Right renal pelvis (tissue), 4 donors: ENCODE results near the gene BAIAP2L2. TPM values are rescaled to one million over a fixed set of nuclear protein-coding genes. Genes with fewer than 3 reads are reported as not detected.
A peak's percentile ranks its signal among the peaks of the same experiment; 100 is the strongest.
"Not testable (repeated sequence)": the region's sequence is repeated elsewhere in the genome, so short reads cannot be mapped to it uniquely, and the experiment has no call there.

Source experiments
- DNase-seq, 4 donors: peaks; one replicate each; pipeline ENCODE4 v3.0.0-alpha.2; 2013; ENCODE audit warnings: low read depth in 4 of 4, low spot score in 3 of 4, missing footprints in 1 of 4
- polyA plus RNA-seq, 4 donors: library from polyadenylated mRNA; unstranded; fragments of 120-200 nt; gene quantifications; one replicate each; pipeline ENCODE4 v1.2.1, GENCODE V29; 2013; ENCODE audit not compliant: insufficient read length in 4 of 4

Gene BAIAP2L2
- polyA plus RNA-seq, 4 donors, result 5.0 to 7.5 (median 6.6) TPM

DNA sequence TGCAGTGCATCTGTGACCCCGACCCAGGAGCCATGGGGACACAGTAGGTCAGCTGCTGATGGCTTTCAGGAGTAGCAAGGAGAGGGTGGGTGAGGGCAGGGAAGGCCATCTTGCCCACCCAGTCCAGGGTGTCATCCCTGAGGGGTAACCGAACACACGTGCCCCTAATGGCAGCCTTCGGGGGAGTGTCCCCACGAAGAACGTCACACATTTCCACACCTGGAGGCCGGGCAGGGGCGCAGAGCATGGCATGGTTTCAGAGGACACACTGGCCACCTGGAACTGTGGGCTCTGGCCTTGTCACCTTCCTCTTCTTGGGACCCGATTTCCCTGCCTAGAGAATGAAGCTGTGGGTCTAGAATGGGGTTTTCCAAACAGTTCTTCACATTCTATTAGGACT lies 19.4 kb upstream of the BAIAP2L2 start:
- DNase-seq, result no peak

GRCh38 chr22:38129021-38129420 lies 18.5 kb upstream of the BAIAP2L2 start:
- DNase-seq, result no peak

DNA sequence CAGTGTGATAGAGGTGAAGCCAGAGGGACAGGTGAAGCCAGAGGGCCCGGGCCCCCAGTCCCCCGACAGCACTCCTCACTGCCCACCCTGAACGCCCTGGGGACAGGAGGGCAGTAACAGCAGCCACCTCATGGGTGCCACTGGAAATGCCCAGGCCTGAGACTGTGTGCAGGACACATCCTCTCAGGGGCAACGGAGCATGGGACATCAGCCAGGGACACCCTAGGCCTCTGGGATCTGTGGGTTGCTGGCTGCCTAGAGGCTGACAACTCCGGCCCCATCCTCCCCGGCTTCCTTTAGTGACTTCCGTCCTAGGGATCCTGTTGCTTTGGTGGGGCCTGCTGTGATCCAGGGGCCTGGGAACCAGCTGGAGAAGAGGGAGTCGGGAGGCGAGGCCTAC lies 17.4 kb upstream of the BAIAP2L2 start:
- no peak for DNase-seq

GRCh38 chr22:38126928-38127668 lies 16.6 kb upstream of the BAIAP2L2 start:
- DNase-seq, result no peak

DNA sequence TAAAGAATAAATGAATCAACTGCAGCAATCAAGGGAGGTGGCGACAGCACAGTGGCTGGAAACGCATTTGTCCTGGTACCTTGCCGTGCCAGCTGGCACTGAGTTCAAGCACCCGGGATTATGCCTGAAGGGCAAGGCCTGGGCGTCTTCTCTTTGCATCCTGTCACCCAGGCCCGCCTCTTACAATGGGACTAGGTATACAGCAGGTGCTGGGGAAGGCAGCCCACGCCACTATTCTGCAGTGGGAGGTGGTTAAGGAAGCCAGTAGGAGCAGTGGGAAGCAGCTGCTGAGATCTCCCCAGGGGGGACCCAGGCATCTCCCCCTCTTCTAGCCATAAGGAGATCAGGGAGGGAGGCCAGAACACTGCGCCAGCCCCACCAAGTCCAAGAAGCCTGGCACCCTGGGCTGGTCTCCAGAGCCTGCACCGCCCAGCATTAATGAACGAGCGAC lies 15.3 kb upstream of the BAIAP2L2 start:
- no peak for DNase-seq

DNA sequence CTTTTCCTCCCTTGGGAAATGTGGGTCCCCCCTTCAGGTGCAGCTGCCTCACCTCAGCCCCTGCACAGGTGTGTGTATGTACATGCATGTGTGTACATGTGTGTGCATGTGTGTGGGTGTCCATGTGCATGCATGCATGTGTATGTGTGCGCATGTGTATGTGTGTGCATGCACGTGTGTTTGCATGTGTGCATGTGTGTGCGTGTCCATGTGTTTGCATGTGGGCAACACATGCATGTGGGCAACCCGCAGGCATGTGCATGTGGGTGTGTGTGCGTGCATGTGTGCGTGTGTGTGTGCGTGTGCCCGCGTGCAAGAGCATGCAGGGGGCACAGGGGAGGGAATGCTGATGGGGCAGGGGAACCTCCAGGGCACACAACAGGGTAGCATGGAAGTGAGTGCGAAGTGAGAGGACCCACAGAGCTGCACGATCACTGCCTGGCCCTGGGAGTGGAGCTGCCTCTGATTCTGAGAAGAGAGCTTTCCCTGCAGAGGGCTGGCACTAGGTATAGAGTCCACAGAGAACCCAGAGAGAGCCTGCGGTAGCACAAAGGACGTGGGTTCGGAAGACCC lies 14.6 kb upstream of the BAIAP2L2 start:
- no peak for DNase-seq

DNA sequence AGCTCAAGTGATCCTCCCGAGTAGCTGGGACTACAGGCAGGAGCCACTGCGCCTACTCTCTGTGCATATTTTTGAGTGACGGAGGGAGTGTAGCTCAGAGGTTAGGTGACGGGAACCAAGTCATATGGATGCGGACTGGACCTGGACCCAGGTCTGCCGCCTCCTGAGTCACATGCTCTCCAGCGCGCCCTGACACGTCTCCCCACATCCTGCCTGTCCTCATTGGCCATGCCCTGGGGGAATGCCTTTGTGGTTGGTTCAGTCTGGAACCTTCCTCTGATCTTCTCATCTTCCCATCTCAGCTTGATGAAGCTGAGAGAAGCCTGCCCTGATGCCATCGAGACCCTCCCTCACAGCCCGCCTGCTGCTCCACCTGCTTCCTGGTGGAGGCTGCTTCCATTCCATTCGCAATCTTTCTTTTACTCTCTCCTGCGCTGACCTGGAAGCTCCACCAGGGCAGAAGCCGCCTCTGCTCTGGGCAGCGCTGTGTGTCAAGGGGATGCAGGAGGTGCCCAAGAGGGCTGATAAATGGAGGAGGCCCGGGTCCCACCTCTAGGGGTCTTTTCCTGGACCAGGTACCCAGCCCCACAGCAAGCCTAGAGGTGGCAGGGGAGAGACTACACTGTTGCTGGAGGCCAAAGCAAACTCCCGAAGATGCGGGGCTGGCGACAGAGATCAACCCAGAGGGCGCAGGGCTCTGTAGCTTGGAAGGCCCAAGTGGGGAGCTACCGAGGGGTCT lies 13.9 kb upstream of the BAIAP2L2 start:
- DNase-seq, result no peak

- no peak for DNase-seq
Measured at GRCh38 chr22:38122616-38123015, 12.1 kb upstream of the BAIAP2L2 start.

- DNase-seq, result no peak
Measured at GRCh38 chr22:38120359-38121110, 10.1 kb upstream of the BAIAP2L2 start.

- DNase-seq, result not testable (repeated sequence)
Measured at GRCh38 chr22:38118747-38119146, 8.3 kb upstream of the BAIAP2L2 start.

DNA sequence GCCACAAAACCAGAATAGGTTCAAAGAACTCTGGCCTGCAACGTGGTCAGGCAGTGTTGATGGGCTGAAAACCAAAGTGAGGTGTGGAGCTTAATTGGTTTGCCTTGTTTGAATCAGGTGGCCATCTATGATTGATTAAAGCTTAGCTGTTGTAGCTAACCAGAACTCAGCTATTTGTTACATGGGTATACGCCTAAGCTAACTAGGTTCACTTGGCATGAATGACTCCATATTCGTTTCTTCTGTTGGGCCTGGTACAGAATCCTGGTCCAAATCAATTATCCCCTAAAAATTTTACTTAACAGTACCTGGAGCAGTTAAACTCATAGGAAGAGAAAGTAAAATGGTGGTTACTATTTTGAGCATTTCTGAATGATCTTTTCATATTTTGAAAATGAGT lies 7.7 kb upstream of the BAIAP2L2 start:
- DNase-seq, result no peak

GRCh38 chr22:38117556-38117955 lies 7.1 kb upstream of the BAIAP2L2 start:
- not testable (repeated sequence) for DNase-seq

DNA sequence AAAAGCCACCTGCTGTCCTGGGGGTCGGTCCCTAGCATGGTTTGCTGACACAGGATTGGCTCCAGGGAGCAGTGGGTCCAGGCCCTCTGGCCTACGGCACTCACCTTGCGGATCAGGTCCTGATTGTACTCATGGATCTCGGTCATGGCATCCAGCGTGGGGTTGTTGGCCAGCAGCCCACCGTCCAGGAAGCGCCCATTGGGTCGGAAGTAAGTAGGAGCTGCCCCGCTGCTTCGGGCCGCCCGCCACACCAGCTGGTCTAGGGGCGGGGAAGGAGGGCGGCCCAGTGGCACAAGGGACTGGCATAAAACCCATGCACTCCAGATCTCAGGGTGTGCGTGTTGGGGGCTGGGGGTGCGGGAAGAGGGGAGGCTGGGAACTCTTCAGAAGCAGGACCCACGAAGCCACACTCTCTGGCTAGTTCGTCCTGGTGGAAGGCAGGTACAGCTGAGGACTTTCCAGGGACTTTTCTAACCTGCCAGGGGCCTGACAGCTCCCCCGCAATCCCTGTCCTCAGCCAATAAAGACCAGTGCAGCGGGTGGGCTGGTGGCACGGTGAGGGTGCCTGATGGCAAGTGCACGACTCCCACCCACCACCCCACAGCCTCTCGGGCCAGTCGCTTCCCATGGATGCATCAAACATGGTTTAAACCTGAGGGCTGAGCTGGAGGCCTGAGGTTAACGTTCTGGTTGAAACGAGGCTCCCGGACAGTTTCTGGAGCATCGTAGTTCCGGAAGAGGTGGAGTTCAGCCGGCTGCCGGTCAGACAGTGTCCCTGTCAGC lies 5.1 kb upstream of the BAIAP2L2 start:
- no peak for DNase-seq

- DNase-seq, result peak in 1 of 4 donors; percentile 42
Measured at GRCh38 chr22:38114484-38115398, 4.3 kb upstream of the BAIAP2L2 start.

GRCh38 chr22:38112381-38112780 lies 1.9 kb upstream of the BAIAP2L2 start:
- no peak for DNase-seq

GRCh38 chr22:38111925-38112355 lies 1.5 kb upstream of the BAIAP2L2 start:
- no peak for DNase-seq

DNA sequence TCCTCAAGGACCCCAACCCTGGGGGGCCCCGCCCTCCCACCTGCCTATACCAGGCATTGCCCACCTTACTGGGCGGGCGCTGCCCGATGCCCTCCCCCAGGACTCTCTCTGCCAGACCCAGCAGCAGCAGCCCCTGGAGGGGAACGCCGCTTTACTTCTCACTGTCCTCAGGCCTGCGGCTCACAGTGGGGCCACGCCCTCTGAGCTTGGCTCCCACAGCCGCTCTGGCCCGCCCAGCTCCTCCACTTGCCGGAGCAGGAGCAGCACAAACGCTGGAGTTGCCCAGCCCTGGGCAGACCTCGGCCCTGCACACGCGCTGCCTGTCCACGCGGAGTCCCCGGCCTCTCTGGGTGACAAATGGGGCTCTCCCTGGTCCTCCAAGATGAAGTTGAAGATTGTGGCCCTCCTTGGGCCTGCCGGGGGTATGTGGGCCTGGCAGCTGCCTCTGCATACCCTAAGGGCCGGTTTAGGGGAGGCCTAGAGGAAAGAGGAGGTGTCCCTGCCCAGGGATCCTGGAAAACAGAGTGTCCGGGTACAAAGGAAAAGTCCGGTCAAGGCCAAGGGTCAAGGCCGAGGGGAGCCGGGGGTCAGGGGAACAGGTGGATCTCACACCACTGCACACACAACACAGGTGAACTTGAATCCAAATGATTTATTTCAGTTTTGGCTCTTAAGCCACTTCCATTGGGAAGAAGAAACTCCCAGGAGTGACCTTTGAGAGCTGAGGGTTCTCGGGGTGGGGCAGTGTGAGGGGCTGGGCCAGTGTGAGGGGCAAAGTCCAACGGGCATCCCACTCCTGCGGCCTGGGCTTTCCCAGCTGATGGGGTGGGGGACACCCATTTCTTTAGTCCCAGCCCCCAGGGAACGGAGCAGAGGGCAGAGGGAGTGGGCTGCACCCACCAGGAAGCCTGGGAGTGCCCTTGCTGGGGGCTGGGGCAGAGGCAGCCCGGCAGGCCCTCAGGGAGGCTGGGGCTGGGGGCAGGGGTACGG lies 674 bp upstream of the BAIAP2L2 start:
- DNase-seq, result no peak
